Pons (tissue), 1 donor: ENCODE measurements around the gene RAPGEF6.

ENCODE experiments used
- DNase-seq: peaks from one replicate; pipeline ENCODE4 v3.0.0-alpha.2; 2016; ENCODE audit warnings: low spot score

The RAPGEF6 gene

DNA sequence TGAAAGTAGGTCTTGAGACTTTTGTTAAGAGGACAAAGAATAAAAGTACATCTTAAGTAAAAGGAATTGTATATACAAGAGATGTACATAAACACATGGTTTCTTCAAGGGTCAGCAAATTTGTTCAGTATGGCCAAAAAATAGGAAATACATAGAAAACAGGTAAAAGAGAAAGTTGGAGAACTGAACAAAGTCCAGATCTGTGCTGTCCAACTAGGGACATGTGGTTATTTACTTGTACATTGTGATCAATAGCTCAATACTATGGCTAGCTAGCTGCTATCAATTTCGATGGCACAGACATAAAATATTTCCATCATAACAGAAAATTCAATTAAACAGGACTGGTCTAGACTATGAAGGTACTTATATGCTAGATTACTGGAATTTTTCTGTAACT is 92.3 kb downstream of the RAPGEF6 start:
- DNase-seq, result no peak

- no peak for DNase-seq
Measured at GRCh38 chr5:131541762-131542161, 93.3 kb downstream of the RAPGEF6 start.

DNA sequence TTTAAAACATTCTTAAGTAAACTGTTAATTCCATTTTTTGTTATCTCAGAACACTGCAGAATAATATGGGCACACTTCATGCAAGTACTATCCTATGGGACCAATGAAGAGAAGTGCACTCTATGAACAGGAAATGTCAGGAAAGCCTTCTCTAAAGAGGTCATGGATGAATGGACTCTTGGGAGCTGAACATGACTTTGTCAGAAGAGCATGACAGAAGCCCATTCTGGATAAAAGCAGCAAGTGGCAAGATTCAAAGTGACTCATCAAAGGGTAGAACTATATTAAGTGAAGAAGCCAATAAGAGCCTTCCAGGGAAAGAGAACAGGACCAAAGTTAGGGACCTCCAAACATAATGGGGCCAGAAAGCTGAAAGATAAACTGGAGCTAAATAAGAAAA is 94.0 kb downstream of the RAPGEF6 start:
- no peak for DNase-seq

- no peak for DNase-seq
Measured at GRCh38 chr5:131539251-131539650, 95.8 kb downstream of the RAPGEF6 start.

DNA sequence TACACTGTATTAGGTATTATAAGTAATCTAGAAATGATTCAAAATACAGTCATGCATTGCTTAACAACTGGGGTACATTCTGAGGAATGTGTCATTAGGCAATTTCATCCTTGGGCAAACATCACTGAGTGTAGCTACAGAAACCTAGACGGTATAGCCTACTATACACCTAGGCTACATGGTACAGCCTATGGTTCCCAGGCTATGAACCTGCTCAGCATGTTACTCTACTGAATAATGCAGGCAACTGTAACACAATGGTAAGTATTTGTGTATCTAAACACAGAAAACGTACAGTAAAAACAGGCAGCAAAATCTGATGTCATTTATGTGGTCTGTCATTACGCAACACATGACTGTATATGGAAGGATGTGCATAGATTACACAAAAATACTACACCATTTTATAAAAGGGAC is 96.8 kb downstream of the RAPGEF6 start:
- DNase-seq, result no peak

DNA sequence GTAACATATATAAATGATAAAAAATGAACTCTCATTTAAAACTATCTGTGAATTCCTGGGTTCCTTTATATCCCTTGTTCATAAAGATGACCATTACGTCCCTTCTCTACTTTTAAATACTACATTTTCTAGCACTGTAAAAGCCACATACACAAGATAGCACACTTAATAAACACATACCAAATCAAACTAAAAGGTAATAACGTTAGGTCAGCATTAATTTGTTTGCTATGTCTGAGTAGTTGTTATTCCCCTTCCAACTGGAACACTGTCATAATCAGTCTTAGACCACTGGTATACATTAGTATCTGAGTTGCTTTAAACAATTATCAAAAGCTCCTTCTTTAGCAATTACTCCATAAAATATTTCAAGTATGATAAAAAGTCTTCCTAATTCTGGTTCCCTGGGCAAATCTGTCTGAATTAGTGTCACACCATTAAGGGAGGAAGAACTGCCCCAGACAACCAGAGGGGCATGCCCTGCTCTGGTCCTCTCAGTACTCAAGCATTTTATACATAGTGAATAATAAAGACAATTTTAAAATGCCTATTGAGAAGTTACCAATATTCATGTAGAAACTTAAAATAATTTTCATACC is 98.1 kb downstream of the RAPGEF6 start:
- no peak for DNase-seq

- peak; percentile 69 for DNase-seq
Measured at GRCh38 chr5:131536211-131536826, 98.7 kb downstream of the RAPGEF6 start.

- peak; percentile 38 for DNase-seq
Measured at GRCh38 chr5:131534974-131535373, 100.1 kb downstream of the RAPGEF6 start.

GRCh38 chr5:131533836-131534235 is 101.2 kb downstream of the RAPGEF6 start:
- DNase-seq, result no peak

DNA sequence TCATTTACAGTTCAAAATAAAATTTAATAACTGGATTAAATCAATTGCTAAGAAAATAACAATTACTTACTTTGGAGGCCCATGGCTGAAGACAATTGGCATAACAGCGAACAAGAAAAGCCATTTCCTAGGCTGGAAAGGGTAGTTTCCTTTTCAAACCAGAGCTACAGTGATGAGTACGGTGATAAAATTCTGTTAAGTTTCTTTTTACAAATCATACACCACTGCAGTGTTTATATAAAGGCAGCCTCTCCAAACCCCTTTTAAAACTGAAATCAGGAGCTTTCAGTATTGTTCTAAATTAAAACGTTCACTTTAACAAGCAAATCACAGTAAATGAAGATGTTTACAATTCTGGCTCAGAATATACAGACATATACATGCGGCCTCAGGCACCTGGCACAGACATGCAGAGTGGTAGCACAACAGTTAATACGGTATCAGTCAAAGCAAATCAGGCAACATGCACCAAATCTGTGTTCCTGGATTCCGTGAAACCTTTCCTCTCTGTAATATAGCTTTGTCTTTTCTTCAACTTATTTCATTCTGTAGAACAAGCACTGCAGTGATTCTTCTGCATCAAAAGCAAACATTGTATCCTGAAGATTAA is 102.9 kb downstream of the RAPGEF6 start:
- peak; percentile 57 for DNase-seq

DNA sequence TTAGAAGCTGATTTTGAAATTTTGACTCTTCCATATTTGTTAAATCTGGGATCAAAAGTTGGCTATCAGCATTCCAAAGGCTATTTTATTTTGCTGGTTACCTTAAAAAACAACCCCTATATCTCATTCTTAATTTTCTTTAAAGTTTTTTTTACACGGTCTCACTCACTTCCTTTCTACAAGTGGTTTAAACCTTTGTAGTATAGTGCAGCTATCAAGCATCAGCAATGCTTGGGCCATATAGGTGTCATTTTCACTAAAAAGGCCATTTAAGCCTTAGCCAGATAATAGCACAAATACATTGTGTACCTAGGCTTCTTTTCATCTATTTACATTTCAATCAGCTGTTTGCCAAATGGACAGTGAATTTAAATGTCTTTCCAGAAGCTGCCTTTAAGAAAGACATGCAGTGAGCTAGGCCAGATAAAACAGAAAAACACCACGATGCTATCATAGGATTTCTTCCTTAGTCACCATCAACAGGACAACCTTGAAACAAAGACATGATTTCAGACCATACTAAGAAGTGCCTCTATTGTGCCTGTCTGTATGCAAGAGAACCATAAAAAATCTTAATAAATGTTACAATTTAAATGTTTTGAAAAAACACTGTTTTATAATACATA is 104.2 kb downstream of the RAPGEF6 start:
- peak; percentile 54 for DNase-seq

- DNase-seq, result no peak
Measured at GRCh38 chr5:131528682-131529081, 106.3 kb downstream of the RAPGEF6 start.

DNA sequence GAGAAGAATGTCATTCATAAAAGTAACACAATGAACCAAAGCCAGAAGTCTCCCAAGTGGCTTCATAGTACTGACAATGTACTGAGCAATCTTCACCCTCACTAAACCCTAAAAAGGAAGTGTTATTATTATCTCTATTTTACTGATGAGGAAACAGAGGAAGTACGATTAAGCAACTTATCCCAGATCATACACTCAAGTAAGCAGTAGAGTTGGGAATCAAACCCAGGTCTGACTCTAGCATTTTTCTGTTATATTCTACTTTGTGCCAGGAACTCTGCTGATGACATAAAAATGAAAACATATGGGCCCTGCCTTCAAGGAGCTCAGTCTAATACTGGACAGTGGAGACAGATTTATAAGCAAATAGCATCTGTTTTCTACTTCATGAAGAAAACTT is 109.2 kb downstream of the RAPGEF6 start:
- peak; percentile 64 for DNase-seq

DNA sequence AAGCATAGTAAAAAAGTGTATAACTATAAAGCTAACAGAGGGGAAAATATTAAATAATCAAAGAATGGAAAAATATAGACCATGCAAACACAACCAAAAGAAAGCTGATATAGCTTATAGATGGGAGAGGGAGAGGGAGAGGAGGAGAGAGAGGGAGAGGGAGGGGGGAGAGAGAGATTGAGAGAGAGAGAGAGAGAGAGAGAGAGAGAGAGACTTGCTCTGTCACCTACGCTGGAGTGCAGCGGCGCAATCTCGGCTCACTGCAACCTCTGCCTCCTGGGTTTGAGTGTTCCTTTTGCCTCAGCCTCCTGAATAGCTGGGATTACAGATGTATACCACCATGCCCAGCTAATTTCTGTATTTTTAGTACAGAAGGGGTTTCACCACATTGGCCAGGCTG is 110.6 kb downstream of the RAPGEF6 start:
- DNase-seq, result no peak

- no peak for DNase-seq
Measured at GRCh38 chr5:131523500-131524185, 111.4 kb downstream of the RAPGEF6 start.

DNA sequence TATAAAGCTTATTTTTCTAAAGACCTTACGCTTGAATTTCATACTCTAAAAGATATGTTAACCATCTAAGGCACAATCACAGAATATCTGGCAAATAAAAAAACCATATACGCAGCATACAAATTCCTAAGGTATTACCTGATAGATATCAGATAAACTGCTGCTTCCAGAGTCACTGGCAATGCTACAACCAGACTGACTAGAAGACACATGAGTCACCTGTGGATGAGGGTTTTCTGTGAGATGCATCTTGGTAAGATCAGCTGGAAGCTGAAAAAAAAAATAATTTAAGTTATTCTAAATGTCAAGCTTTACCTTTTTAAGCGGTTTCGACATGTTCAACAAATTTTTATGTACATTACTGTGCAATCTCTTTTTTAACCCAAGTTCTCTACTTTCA is 113.8 kb downstream of the RAPGEF6 start:
- DNase-seq, result no peak

DNA sequence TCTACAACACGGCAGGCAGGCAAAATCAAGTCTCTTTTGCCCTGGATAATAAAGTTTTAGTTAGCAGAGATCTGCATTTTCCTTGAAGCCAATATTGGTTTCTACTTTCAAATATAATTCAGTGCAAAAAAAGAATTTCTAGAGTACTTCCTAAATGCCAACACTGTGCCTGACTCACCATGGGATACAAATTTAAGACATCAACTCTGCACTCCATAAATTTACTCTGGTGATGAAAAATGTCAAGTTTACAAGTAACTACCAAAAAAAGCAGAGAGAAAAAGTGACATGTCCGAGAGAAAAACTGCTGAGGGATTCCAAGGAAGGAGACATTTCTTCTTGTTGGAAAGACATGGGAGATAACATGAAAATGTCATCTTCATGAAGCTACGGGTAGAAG is 119.7 kb downstream of the RAPGEF6 start:
- DNase-seq, result no peak

GRCh38 chr5:131514316-131515283 is 120.4 kb downstream of the RAPGEF6 start:
- peak; percentile 62 for DNase-seq

DNA sequence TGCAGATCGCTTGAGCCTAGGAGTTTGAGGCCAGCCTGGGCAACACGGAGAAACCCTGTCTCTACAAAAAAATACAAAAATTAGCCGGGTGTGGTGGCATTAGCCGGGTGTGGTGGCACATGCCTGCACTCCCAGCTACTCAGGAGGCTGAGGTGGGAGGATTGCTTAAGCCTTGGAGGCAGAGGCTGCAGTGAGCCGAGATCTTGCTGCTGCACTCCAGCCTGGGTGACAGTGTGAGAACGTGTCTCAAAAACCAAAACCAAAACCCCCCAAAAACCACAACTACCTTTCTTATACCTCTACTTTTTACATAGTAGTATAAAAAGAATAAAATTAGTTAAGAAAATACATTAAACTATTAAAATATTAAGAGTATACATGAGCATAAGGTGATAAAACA is 121.2 kb downstream of the RAPGEF6 start:
- DNase-seq, result no peak

GRCh38 chr5:131511934-131512333 is 123.1 kb downstream of the RAPGEF6 start:
- no peak for DNase-seq

DNA sequence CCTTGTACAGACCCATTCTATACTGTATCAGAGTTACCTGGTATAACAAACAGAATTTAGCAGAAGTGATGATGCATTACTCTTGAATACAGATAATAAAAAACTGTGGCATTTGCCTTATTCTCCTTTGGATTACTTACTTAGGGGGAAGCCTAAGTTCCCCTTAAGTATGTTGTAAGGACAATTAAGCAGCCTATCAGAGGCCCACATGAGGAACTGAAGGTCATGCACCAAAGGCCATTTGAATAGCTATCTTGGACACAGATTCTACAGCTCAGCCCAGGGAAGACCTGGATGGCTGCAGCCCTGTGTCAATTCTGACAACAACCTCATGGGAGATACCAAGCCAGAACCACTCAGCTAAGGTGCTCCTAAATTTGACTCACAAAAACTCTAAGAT is 125.2 kb downstream of the RAPGEF6 start:
- no peak for DNase-seq
